PC-9 (cell line): ENCODE results near the gene DHCR7.

ENCODE experiments used
- CTCF ChIP-seq: fragments of 200-600 bp; sonication (generic); conservative IDR thresholded peaks from 2 replicates; pipeline ENCODE4 v1.6.1; 2017; ENCODE audit warnings: mixed run types, antibody characterized with exemption, mild to moderate bottlenecking, moderate library complexity
- EZH2 ChIP-seq: fragments of 200-600 bp; sonication (generic); IDR thresholded peaks from 2 replicates; pipeline ENCODE4 v1.8.0; 2017; ENCODE audit warnings: antibody characterized with exemption, low read depth

GRCh38 chr11:71474771-71475483 lies 26.7 kb upstream of the DHCR7 start:
- no peak for TF ChIP-seq EZH2
- TF ChIP-seq CTCF: no peak
